Choroid plexus epithelial cell (primary cell): ENCODE data around the gene ARAP1.

Source experiments
- DNase-seq: peaks from one replicate; pipeline ENCODE4 v3.0.0-alpha.2; 2010; ENCODE audit warnings: low read depth
- H3K4me3 ChIP-seq: 2 replicates; pipeline ENCODE4 v1.5.1; 2011; ENCODE audit warnings: low read depth, mild to moderate bottlenecking, control low read depth, low read length, moderate library complexity
- CTCF ChIP-seq: conservative IDR thresholded peaks from 2 replicates; pipeline ENCODE4 v1.5.1; 2011; ENCODE audit warnings: low read depth, mild to moderate bottlenecking, control low read depth, inconsistent platforms, low read length, moderate library complexity

ARAP1 gene

GRCh38 chr11:72673284-72673942 is 78.8 kb downstream of the ARAP1 start:
- DNase-seq: no peak
- no peak for TF ChIP-seq CTCF
- no peak overlapping the region for H3K4me3 ChIP-seq

GRCh38 chr11:72672597-72673238 is 79.5 kb downstream of the ARAP1 start:
- H3K4me3 ChIP-seq: no peak overlapping the region
- no peak for DNase-seq
- TF ChIP-seq CTCF: no peak

- no peak for TF ChIP-seq CTCF
- no peak for DNase-seq
- H3K4me3 ChIP-seq: no peak overlapping the region
These were observed 80.8 kb downstream of the ARAP1 start for GRCh38 chr11:72671152-72672099.

GRCh38 chr11:72670041-72670440 is 82.2 kb downstream of the ARAP1 start:
- no peak for TF ChIP-seq CTCF
- no peak for DNase-seq
- no peak overlapping the region for H3K4me3 ChIP-seq

- TF ChIP-seq CTCF: no peak
- DNase-seq: no peak
- H3K4me3 ChIP-seq: no peak overlapping the region
These were observed 82.7 kb downstream of the ARAP1 start for GRCh38 chr11:72669527-72669926.

GRCh38 chr11:72668629-72669347 is 83.4 kb downstream of the ARAP1 start:
- no peak for DNase-seq
- H3K4me3 ChIP-seq: no peak overlapping the region
- no peak for TF ChIP-seq CTCF
